ENCODE results near the gene PHF14.

The PHF14 gene

DNA sequence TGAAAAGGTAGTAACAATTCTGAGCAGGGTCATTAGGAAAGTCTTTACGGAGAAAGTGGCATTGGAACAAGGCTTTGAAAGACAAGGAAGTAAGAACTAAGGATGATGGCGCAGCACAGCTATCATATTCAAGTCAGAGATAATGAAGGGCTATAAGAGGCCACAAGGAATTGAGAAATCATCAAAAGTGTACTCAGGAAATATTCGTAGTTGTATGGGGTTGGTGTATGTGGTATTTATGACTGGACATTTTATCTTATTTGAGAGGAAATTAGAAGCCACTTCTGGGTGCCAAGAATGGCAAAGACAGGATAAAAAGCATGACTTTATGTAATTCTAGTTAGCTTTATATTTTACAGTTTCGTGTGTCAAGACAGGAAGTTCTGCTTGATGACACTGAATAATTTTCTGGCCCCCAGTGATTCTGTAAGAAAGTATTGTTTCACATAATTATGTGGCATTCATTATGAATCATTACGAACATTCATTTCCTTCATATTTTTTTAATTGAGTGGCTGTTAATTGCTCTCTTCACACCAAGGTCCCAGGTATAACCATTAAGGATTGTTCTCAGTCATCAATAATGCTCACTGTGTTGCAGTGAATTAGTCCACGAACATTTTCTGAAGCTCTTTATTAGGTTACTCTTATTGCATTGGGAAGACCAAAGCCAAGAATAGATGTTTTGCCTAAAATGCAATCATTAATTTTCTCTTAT is 244.3 kb downstream of the PHF14 start:
- Histone ChIP-seq H3K4me3 (ENCODE audit: low read length) (no peak overlapping the region), H3K36me3 (ENCODE audit: insufficient read depth, low read depth, low read length) (no peaks in the 10 kb centered on the region), H3K27me3 (ENCODE audit: insufficient read depth, low read length) (no peaks in the 10 kb centered on the region), H3K27ac (ENCODE audit: low read length) (no peak overlapping the region), H3K9me3 (ENCODE audit: insufficient read depth, low read depth, low read length) (no peaks in the 10 kb centered on the region), H3K4me1 (ENCODE audit: insufficient read depth, low read length) (no peaks in the 10 kb centered on the region), H3K9ac (ENCODE audit: low read depth, low read length) (no peak overlapping the region)
